CD4-positive, alpha-beta T cell (primary cell): Measurements from ENCODE around the gene CDC40. TPM values are rescaled to one million over a fixed set of nuclear protein-coding genes. Genes with fewer than 3 reads are reported as not detected.

Experiments used
- ATAC-seq: fragments of 200-7000 bp; cut with Tn5 transposase; one replicate; pipeline ENCODE4 v1.10.0; 2022; ENCODE audit warnings: mild to moderate bottlenecking; ENCODE audit not compliant: poor library complexity
- CTCF ChIA-PET: fragments of 350-600 bp; sonication (Branson Sonifier 250); formaldehyde crosslinking; loops from one replicate; lab custom pipeline; 2021; ENCODE audit warnings: antibody characterized with exemption, inconsistent platforms; lab: Charles Lee
- POLR2A ChIA-PET: fragments of 350-600 bp; sonication (Branson Sonifier 250); formaldehyde crosslinking; loops from one replicate; lab custom pipeline; 2021; ENCODE audit warnings: antibody characterized with exemption, inconsistent platforms; lab: Charles Lee
- DNase-seq, 14 experiments: peaks; one replicate each; pipeline ENCODE4 v3.0.0-alpha.2; 2013 to 2020; ENCODE audit warnings: mixed read lengths in 2 of 14
- H3K27ac ChIP-seq, 2 donors: one replicate each; pipeline versions ENCODE4 v1.5.1 to v1.7.0; 2013; ENCODE audit warnings: low read length in 2 of 2, low read depth in 1 of 2, mild to moderate bottlenecking in 1 of 2
- H3K27me3 ChIP-seq, 2 experiments: 1 replicate in 1 of 2; 2 replicates in 1 of 2; pipeline versions ENCODE4 v1.6.1 to v1.7.0; 2013; ENCODE audit warnings: low read length in 2 of 2, control low read depth in 1 of 2, mild to moderate bottlenecking in 1 of 2, moderate library complexity in 1 of 2; ENCODE audit not compliant: insufficient read depth in 2 of 2, control insufficient read depth in 1 of 2
- H3K36me3 ChIP-seq: one replicate; pipeline ENCODE4 v1.6.1; 2013; ENCODE audit warnings: low read length, control low read depth; ENCODE audit not compliant: insufficient read depth
- H3K4me1 ChIP-seq: one replicate; pipeline ENCODE4 v1.6.1; 2013; ENCODE audit warnings: low read length, control low read depth; ENCODE audit not compliant: insufficient read depth
- H3K4me3 ChIP-seq: one replicate; pipeline ENCODE4 v1.5.1; 2013; ENCODE audit warnings: mild to moderate bottlenecking, low read length, moderate library complexity
- H3K9me3 ChIP-seq, 2 experiments: 1 replicate in 1 of 2; 2 replicates in 1 of 2; pipeline versions ENCODE4 v1.6.1 to v1.7.0; 2013; ENCODE audit warnings: low read length in 2 of 2, mild to moderate bottlenecking in 2 of 2, control low read depth in 1 of 2, moderate library complexity in 1 of 2; ENCODE audit not compliant: control insufficient read depth in 1 of 2, insufficient read depth in 1 of 2
- H3K27ac Mint-ChIP-seq: one replicate; pipeline ENCODE4 v1.8.0; 2020; ENCODE audit warnings: mixed read lengths
- H3K27me3 Mint-ChIP-seq: one replicate; pipeline ENCODE4 v1.8.0; 2021; ENCODE audit warnings: mixed read lengths
- H3K36me3 Mint-ChIP-seq: one replicate; pipeline ENCODE4 v1.8.0; 2021; ENCODE audit warnings: low read depth, mixed read lengths
- H3K4me1 Mint-ChIP-seq: one replicate; pipeline ENCODE4 v1.8.0; 2021; ENCODE audit warnings: low read depth, mixed read lengths
- H3K4me3 Mint-ChIP-seq: one replicate; pipeline ENCODE4 v1.8.0; 2020; ENCODE audit warnings: mild to moderate bottlenecking, mixed read lengths
- H3K9me3 Mint-ChIP-seq: one replicate; pipeline ENCODE4 v1.8.0; 2020; ENCODE audit warnings: mixed read lengths
- CTCF ChIP-seq: fragments of 200-600 bp; IDR thresholded peaks from one replicate; pipeline ENCODE4 v1.8.0; 2022; ENCODE audit warnings: antibody characterized with exemption, mild to moderate bottlenecking
- intact Hi-C, 2 experiments: fragments of 100-400 bp; cut with DNase I in 1 of 2; cut with micrococcal nuclease in 1 of 2; formaldehyde crosslinking; loops; one replicate each; pipeline versions ENCODE4 v1.15.1 to v1.9.0; 2023 to 2025; cut with DNase I, micrococcal nuclease
- total RNA-seq, 174 experiments: library from RNA in 2 of 174; stranded (reverse) in 2 of 174; gene quantifications; one replicate each; pipeline ENCODE4 v1.2.3 and lab custom pipeline; 2021 to 2026

Gene CDC40
- total RNA-seq, 2 experiments from 2014 or later = 26.0 to 29.5 TPM

GRCh38 chr6:110170081-110170480 lies 10.1 kb upstream of the CDC40 start:
- Histone ChIP-seq H3K4me3 (no peak overlapping the region), H3K4me1 (no peaks in the 10 kb centered on the region), H3K9me3 (no peaks in the 10 kb centered on the region), H3K36me3 (no peaks in the 10 kb centered on the region), H3K27ac (no peak overlapping the region), H3K27me3 (peaks cover 10 to 16% of the 10 kb centered on the region in 2 experiments)
- DNase-seq = no peak
- Mint-ChIP-seq H3K27me3 (peaks cover 44% of the 10 kb centered on the region), H3K4me1 (no peaks in the 10 kb centered on the region), H3K27ac (no peak overlapping the region), H3K4me3 (no peak overlapping the region), H3K36me3 (no peaks in the 10 kb centered on the region), H3K9me3 (no peaks in the 10 kb centered on the region)
- intact Hi-C loops = loop anchor here in 1 of 2 experiments (10.0 kb wide), 2 partner anchors 795 to 1875 kb away; partner anchors contain the start of gene AFG1L
- TF ChIP-seq CTCF = no peak
- POLR2A ChIA-PET = no interaction called here
- CTCF ChIA-PET = no interaction called here
- ATAC-seq = no peak

- Mint-ChIP-seq H3K4me1 (peaks cover 5% of the 10 kb centered on the region), H3K4me3 (no peak overlapping the region), H3K27ac (no peak overlapping the region), H3K9me3 (no peaks in the 10 kb centered on the region), H3K36me3 (no peaks in the 10 kb centered on the region), H3K27me3 (peaks cover 45% of the 10 kb centered on the region)
- CTCF ChIA-PET = no interaction called here
- peaks cover 3% of the 10 kb centered on the region for H3K4me1 ChIP-seq
- no peaks in the 10 kb centered on the region for H3K9me3 ChIP-seq
- no peak overlapping the region for H3K27ac ChIP-seq
- intact Hi-C loops = loop anchor here in 1 of 2 experiments (10.0 kb wide), 2 partner anchors 799 to 1879 kb away; partner anchors contain the start of gene AFG1L
- ATAC-seq = no peak
- no peaks in the 10 kb centered on the region for H3K36me3 ChIP-seq
- H3K27me3 ChIP-seq = peaks cover 7 to 18% of the 10 kb centered on the region in 2 experiments
- POLR2A ChIA-PET = no interaction called here
- DNase-seq = no peak
- TF ChIP-seq CTCF = no peak
- no peak overlapping the region for H3K4me3 ChIP-seq
These were observed 6.6 kb upstream of the CDC40 start for GRCh38 chr6:110173506-110174132.

- peaks cover 28% of the 10 kb centered on the region for H3K4me1 ChIP-seq
- DNase-seq (peak; percentile 21 to 89 (median 48)), ATAC-seq (peak; percentile 38)
- Mint-ChIP-seq H3K27me3 (peaks cover 16% of the 10 kb centered on the region), H3K9me3 (no peaks in the 10 kb centered on the region), H3K4me1 (peaks cover 12% of the 10 kb centered on the region), H3K4me3 (peak overlapping the region; percentile 84), H3K36me3 (peaks cover 10% of the 10 kb centered on the region), H3K27ac (peak overlapping the region; percentile 16)
- CTCF ChIA-PET = interaction anchor here (0.8 to 1.7 kb wide), 5 partner anchors 18 to 1084 kb away, joined by 3 to 4 read pairs (median 3); partner anchors contain the start of genes CEP57L1 and SESN1
- H3K27me3 ChIP-seq = peaks cover 3 to 13% of the 10 kb centered on the region in 2 experiments
- no peaks in the 10 kb centered on the region for H3K9me3 ChIP-seq
- POLR2A ChIA-PET = interaction anchor here (0.6 to 3.8 kb wide), 11 partner anchors 10 to 1884 kb away, joined by 3 to 18 read pairs (median 3); partner anchors contain the start of genes AFG1L and SMPD2
- TF ChIP-seq CTCF = peak; percentile 54
- H3K27ac ChIP-seq = peak overlapping the region in 1 of 2 donors; percentile 53
- H3K4me3 ChIP-seq = peak overlapping the region; percentile 95
- peaks cover 3% of the 10 kb centered on the region for H3K36me3 ChIP-seq
- intact Hi-C loops = loop anchor here (1.0 to 10.0 kb wide), 6 partner anchors 212 to 1884 kb away; partner anchors contain the start of genes AFG1L (in 1 of the 2), CDK19 (in 1 of the 2) and GTF3C6 (in 1 of the 2)
These were observed 1.4 kb upstream of the CDC40 start for GRCh38 chr6:110178626-110179405.
